ENCODE measurements around the gene TCF3.
"Not testable (repeated sequence)": the region's sequence is repeated elsewhere in the genome, so short reads cannot be mapped to it uniquely, and the experiment has no call there.

- not testable (repeated sequence) for TF ChIP-seq EZH2 (IDR thresholded peaks at IDR 0.05; ENCODE audit: low read length, missing control alignments)
- TF ChIP-seq, protein P1, sequence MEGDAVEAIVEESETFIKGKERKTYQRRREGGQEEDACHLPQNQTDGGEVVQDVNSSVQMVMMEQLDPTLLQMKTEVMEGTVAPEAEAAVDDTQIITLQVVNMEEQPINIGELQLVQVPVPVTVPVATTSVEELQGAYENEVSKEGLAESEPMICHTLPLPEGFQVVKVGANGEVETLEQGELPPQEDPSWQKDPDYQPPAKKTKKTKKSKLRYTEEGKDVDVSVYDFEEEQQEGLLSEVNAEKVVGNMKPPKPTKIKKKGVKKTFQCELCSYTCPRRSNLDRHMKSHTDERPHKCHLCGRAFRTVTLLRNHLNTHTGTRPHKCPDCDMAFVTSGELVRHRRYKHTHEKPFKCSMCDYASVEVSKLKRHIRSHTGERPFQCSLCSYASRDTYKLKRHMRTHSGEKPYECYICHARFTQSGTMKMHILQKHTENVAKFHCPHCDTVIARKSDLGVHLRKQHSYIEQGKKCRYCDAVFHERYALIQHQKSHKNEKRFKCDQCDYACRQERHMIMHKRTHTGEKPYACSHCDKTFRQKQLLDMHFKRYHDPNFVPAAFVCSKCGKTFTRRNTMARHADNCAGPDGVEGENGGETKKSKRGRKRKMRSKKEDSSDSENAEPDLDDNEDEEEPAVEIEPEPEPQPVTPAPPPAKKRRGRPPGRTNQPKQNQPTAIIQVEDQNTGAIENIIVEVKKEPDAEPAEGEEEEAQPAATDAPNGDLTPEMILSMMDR (conservative IDR thresholded peaks at IDR 0.05 in 1 of 2, IDR thresholded peaks at IDR 0.05 in 1 of 2; ENCODE audit: low read depth in 1 of 2, low read length in 2 of 2): not testable (repeated sequence)
Observed at GRCh38 chr19:1695481-1695880, 43.1 kb upstream of the TCF3 start.
